CD4-positive, alpha-beta T cell (primary cell): ENCODE data around the gene SNX30. TPM values are rescaled to one million over a fixed set of nuclear protein-coding genes. Genes with fewer than 3 reads are reported as not detected.
A peak's percentile ranks its signal among the peaks of the same experiment; 100 is the strongest.

Experiments
- ATAC-seq: fragments of 200-7000 bp; cut with Tn5 transposase; one replicate; pipeline ENCODE4 v1.10.0; 2022; ENCODE audit warnings: mild to moderate bottlenecking; ENCODE audit not compliant: poor library complexity
- CTCF ChIA-PET: fragments of 350-600 bp; sonication (Branson Sonifier 250); formaldehyde crosslinking; loops from one replicate; lab custom pipeline; 2021; ENCODE audit warnings: antibody characterized with exemption, inconsistent platforms; lab: Charles Lee
- POLR2A ChIA-PET: fragments of 350-600 bp; sonication (Branson Sonifier 250); formaldehyde crosslinking; loops from one replicate; lab custom pipeline; 2021; ENCODE audit warnings: antibody characterized with exemption, inconsistent platforms; lab: Charles Lee
- DNase-seq, 14 experiments: peaks; one replicate each; pipeline ENCODE4 v3.0.0-alpha.2; 2013 to 2020; ENCODE audit warnings: mixed read lengths in 2 of 14
- H3K27ac ChIP-seq, 2 donors: one replicate each; pipeline versions ENCODE4 v1.5.1 to v1.7.0; 2013; ENCODE audit warnings: low read length in 2 of 2, low read depth in 1 of 2, mild to moderate bottlenecking in 1 of 2
- H3K27me3 ChIP-seq, 2 experiments: 1 replicate in 1 of 2; 2 replicates in 1 of 2; pipeline versions ENCODE4 v1.6.1 to v1.7.0; 2013; ENCODE audit warnings: low read length in 2 of 2, control low read depth in 1 of 2, mild to moderate bottlenecking in 1 of 2, moderate library complexity in 1 of 2; ENCODE audit not compliant: insufficient read depth in 2 of 2, control insufficient read depth in 1 of 2
- H3K36me3 ChIP-seq: one replicate; pipeline ENCODE4 v1.6.1; 2013; ENCODE audit warnings: low read length, control low read depth; ENCODE audit not compliant: insufficient read depth
- H3K4me1 ChIP-seq: one replicate; pipeline ENCODE4 v1.6.1; 2013; ENCODE audit warnings: low read length, control low read depth; ENCODE audit not compliant: insufficient read depth
- H3K4me3 ChIP-seq: one replicate; pipeline ENCODE4 v1.5.1; 2013; ENCODE audit warnings: mild to moderate bottlenecking, low read length, moderate library complexity
- H3K9me3 ChIP-seq, 2 experiments: 1 replicate in 1 of 2; 2 replicates in 1 of 2; pipeline versions ENCODE4 v1.6.1 to v1.7.0; 2013; ENCODE audit warnings: low read length in 2 of 2, mild to moderate bottlenecking in 2 of 2, control low read depth in 1 of 2, moderate library complexity in 1 of 2; ENCODE audit not compliant: control insufficient read depth in 1 of 2, insufficient read depth in 1 of 2
- H3K27ac Mint-ChIP-seq: one replicate; pipeline ENCODE4 v1.8.0; 2020; ENCODE audit warnings: mixed read lengths
- H3K27me3 Mint-ChIP-seq: one replicate; pipeline ENCODE4 v1.8.0; 2021; ENCODE audit warnings: mixed read lengths
- H3K36me3 Mint-ChIP-seq: one replicate; pipeline ENCODE4 v1.8.0; 2021; ENCODE audit warnings: low read depth, mixed read lengths
- H3K4me1 Mint-ChIP-seq: one replicate; pipeline ENCODE4 v1.8.0; 2021; ENCODE audit warnings: low read depth, mixed read lengths
- H3K4me3 Mint-ChIP-seq: one replicate; pipeline ENCODE4 v1.8.0; 2020; ENCODE audit warnings: mild to moderate bottlenecking, mixed read lengths
- H3K9me3 Mint-ChIP-seq: one replicate; pipeline ENCODE4 v1.8.0; 2020; ENCODE audit warnings: mixed read lengths
- intact Hi-C, 2 experiments: fragments of 100-400 bp; cut with DNase I in 1 of 2; cut with micrococcal nuclease in 1 of 2; formaldehyde crosslinking; loops; one replicate each; pipeline versions ENCODE4 v1.15.1 to v1.9.0; 2023 to 2025; cut with DNase I, micrococcal nuclease
- total RNA-seq, 174 experiments: library from RNA in 2 of 174; stranded (reverse) in 2 of 174; gene quantifications; one replicate each; pipeline ENCODE4 v1.2.3 and lab custom pipeline; 2021 to 2026
- TF ChIP-seq, protein P1 (sequence below): fragments of 200-600 bp; IDR thresholded peaks from one replicate; pipeline ENCODE4 v1.8.0; 2022; ENCODE audit warnings: antibody characterized with exemption, mild to moderate bottlenecking

Gene SNX30
- total RNA-seq, 2 experiments from 2014 or later: 5.2 to 5.8 TPM

DNA sequence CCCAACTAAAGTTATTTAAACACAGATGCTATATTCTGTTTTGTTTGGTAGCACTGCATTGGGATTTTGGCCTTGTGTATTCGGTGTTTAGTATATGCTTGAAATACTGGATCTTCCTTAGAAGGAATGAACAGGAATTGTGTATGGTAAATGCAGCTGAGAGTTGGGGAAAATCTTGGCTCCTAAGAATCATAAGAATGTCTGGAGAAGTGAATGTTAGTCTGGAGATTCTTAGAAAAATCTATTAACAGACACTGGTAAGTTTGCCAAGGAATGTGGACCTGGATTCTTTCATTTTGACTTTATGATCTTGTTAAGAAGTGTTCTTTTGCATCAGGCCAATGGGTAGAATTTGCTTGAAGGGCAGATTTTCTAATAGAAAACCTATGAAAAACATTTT lies 38.9 kb downstream of the SNX30 start:
- Histone ChIP-seq H3K9me3 (no peaks in the 10 kb centered on the region), H3K4me1 (peaks cover 16% of the 10 kb centered on the region), H3K27ac (no peak overlapping the region), H3K27me3 (no peaks in the 10 kb centered on the region), H3K36me3 (no peaks in the 10 kb centered on the region), H3K4me3 (no peak overlapping the region)
- TF ChIP-seq, protein P1, sequence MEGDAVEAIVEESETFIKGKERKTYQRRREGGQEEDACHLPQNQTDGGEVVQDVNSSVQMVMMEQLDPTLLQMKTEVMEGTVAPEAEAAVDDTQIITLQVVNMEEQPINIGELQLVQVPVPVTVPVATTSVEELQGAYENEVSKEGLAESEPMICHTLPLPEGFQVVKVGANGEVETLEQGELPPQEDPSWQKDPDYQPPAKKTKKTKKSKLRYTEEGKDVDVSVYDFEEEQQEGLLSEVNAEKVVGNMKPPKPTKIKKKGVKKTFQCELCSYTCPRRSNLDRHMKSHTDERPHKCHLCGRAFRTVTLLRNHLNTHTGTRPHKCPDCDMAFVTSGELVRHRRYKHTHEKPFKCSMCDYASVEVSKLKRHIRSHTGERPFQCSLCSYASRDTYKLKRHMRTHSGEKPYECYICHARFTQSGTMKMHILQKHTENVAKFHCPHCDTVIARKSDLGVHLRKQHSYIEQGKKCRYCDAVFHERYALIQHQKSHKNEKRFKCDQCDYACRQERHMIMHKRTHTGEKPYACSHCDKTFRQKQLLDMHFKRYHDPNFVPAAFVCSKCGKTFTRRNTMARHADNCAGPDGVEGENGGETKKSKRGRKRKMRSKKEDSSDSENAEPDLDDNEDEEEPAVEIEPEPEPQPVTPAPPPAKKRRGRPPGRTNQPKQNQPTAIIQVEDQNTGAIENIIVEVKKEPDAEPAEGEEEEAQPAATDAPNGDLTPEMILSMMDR: no peak
- POLR2A ChIA-PET: no interaction called here
- H3K27me3 Mint-ChIP-seq: no peaks in the 10 kb centered on the region
- no peaks in the 10 kb centered on the region for H3K36me3 Mint-ChIP-seq
- no peaks in the 10 kb centered on the region for H3K9me3 Mint-ChIP-seq
- peaks cover 32% of the 10 kb centered on the region for H3K4me1 Mint-ChIP-seq
- intact Hi-C loops: loop anchor here in 1 of 2 experiments (5.0 kb wide), 1 partner anchor 37 kb away; the partner anchor contains the start of gene SNX30
- DNase-seq: no peak
- peak overlapping the region; percentile 40 for H3K27ac Mint-ChIP-seq
- CTCF ChIA-PET: no interaction called here
- no peak overlapping the region for H3K4me3 Mint-ChIP-seq
- ATAC-seq: no peak

DNA sequence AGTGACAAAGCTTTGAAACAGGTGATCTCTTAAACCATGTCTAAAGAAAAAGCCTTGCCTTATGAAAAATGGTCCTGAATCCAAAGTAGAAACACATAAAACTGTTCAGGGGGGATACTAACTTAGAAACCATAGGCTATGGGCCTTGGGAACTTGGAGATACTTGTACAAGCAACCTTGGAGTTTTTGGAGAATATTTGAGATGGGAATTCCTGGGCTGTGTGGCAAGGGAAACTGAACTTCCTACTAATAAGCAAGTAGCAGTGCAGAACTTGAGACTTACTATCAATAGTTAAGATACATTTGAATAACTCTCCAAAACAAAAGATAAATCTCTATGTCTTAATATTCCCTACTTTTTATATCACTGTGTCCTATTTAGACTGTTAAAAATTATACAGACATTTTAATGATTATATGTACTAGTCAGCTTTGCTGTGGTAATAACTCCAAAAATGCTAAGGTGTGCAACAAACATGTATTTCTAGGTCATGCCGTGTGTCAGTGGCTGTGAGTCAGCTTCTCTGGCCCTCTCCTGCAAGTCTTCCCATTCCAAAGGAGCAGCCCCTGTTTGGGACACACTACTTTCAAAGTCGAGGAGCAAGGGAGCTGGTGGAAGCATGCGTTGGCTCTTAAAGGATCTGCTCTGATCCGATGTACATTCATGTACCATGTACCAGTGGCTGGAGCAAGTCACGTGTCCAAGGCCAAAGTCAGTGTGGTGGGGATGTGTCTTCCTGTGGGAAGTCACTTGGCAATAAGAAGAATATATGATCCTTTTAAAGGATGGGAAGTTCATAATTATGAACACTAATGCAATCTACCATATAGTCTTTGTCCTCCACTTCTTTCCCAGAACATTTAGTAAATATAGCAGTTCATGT lies 39.6 kb downstream of the SNX30 start:
- Histone ChIP-seq H3K36me3 (no peaks in the 10 kb centered on the region), H3K27me3 (no peaks in the 10 kb centered on the region), H3K27ac (no peak overlapping the region), H3K4me1 (peaks cover 16% of the 10 kb centered on the region), H3K4me3 (no peak overlapping the region), H3K9me3 (no peaks in the 10 kb centered on the region)
- no peaks in the 10 kb centered on the region for H3K27me3 Mint-ChIP-seq
- intact Hi-C loops: loop anchor here (5.0 to 10.0 kb wide), 9 partner anchors 38 to 1028 kb away; partner anchors contain the start of genes SNX30 (in 2 of the 2), HSDL2 (in 1 of the 2) and INIP (in 1 of the 2)
- ChIA-PET CTCF (no interaction called here), POLR2A (no interaction called here)
- H3K36me3 Mint-ChIP-seq: no peaks in the 10 kb centered on the region
- peaks cover 32% of the 10 kb centered on the region for H3K4me1 Mint-ChIP-seq
- no peak for ATAC-seq
- H3K9me3 Mint-ChIP-seq: no peaks in the 10 kb centered on the region
- H3K27ac Mint-ChIP-seq: peak overlapping the region; percentile 40
- DNase-seq: no peak
- no peak overlapping the region for H3K4me3 Mint-ChIP-seq
- TF ChIP-seq, protein P1: no peak

DNA sequence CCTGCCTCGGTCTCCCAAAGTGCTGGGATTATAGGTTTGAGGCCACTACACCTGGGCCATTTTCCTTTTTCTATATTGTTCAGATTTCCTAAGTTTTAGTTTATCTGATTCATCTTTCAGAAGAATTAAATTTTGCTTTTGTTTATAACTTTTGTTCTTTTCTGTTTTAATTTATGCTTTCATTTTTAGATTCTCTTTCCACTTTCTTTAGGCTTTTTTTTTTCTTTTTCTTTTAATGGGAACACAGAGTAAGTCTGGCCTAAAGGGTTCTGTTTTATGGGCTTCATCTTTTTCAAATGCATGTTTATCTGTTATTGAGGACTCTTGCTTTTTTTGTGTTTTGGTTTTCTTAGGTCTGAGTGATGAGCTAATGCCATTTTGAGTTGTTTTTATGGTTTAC lies 42.1 kb downstream of the SNX30 start:
- Histone ChIP-seq H3K27ac (no peak overlapping the region), H3K4me1 (peaks cover 5% of the 10 kb centered on the region), H3K27me3 (no peaks in the 10 kb centered on the region), H3K9me3 (no peaks in the 10 kb centered on the region), H3K36me3 (no peaks in the 10 kb centered on the region), H3K4me3 (no peak overlapping the region)
- ChIA-PET CTCF (interaction anchor here (0.6 to 1.5 kb wide), 16 partner anchors 8 to 694 kb away, joined by 3 to 16 read pairs (median 3); partner anchors contain the start of genes INIP and SNX30), POLR2A (interaction anchor here (0.6 to 1.1 kb wide), 2 partner anchors 16 to 74 kb away, joined by 4 to 8 read pairs; partner anchors contain the start of gene INIP)
- TF ChIP-seq, protein P1: no peak
- Mint-ChIP-seq H3K27me3 (no peaks in the 10 kb centered on the region), H3K4me1 (peaks cover 17% of the 10 kb centered on the region), H3K27ac (no peak overlapping the region), H3K36me3 (no peaks in the 10 kb centered on the region), H3K9me3 (no peaks in the 10 kb centered on the region), H3K4me3 (no peak overlapping the region)
- intact Hi-C loops: loop anchor here (1.0 to 10.0 kb wide), 11 partner anchors 40 to 1030 kb away; partner anchors contain the start of genes INIP (in 2 of the 2), HSDL2 (in 1 of the 2) and SNX30 (in 1 of the 2)
- DNase-seq (no peak), ATAC-seq (no peak)
